Posterior vena cava (tissue), 2 donors: ENCODE results near the gene STARD4. TPM values are rescaled to one million over a fixed set of nuclear protein-coding genes. Genes with fewer than 3 reads are reported as not detected.

ENCODE experiments used
- DNase-seq: peaks from one replicate; pipeline ENCODE4 v3.0.0-alpha.2; 2020; ENCODE audit warnings: low spot score
- intact Hi-C, 2 donors: fragments of 100-400 bp; cut with DNase I; formaldehyde crosslinking; loops; one replicate each; pipeline versions ENCODE4 v1.14.1 to v1.14.2; 2022 to 2023
- total RNA-seq, 2 donors: library from RNA; stranded (reverse); fragmentation: NEBNext Ultra II Directional; extraction: Animal tissue kit (Norgen Biotek cat#: 25700); gene quantifications; one replicate each; pipeline ENCODE4 v1.2.1, GENCODE V29; 2021
- donor health status: DM: yes; HTN: yes; CAD: no.
- donor health status: DM: yes; HTN: yes; CAD: no.

Gene STARD4
- total RNA-seq, 2 donors from 2014 or later: 18.0 to 21.9 TPM

DNA sequence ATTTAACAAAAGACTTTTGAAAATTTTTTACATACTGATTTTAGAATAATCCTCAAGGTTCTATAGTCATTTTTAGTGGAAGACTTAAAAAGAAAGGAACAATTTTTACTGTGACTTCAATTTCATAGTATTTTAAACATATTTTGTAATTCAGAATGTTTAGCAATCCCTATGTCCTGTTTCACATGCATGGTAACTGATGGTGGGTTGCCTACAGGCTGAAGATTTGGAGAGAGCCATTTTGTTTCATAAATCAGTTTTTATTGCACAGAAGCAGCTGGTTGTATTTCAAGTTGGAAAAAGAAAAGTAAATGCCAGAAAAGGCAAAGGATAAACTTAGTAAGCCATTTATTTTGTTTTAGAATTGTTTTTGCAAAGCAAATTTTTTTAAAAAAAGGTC lies 24.0 kb downstream of the STARD4 start:
- DNase-seq: no peak
- intact Hi-C loops: no loop called here

DNA sequence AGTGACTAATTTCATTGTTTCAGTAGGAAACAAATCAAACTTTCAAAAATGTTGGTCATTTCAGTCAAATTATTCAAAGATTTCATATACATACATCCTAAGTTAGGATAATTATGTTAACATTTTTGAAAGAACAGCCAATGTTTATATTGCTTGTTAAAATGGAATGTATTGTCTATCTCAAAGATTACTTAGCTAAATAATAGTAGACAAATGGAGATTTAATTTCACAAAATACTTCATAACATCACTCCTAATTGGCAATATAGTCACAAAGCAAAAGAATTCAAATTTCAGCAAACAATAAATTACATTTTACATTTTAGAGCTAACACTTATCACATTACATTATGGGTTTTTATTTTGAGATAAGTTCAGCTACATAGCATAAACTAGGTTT lies 25.4 kb downstream of the STARD4 start:
- DNase-seq: no peak
- intact Hi-C loops: no loop called here

- intact Hi-C loops: no loop called here
- no peak for DNase-seq
Measured at GRCh38 chr5:111486055-111486454, 26.3 kb downstream of the STARD4 start.

DNA sequence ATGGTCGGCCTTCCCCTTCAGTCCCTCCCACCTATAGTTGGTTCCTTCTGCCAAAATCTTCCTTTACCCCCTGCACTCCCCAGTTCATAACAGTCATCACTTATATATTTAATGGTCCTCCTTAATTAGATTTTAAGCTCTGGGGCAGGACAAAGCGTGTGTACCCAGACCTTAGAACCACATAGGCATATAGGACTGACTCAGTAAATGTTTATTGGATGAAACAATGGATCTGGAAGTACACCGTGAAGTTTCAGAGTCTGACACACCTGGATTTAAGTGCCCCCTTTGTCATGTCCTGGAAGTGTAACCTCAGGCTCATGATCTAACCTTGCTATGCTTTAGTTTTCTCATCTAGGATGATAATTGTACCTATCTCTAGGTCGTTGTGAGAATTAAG lies 32.0 kb downstream of the STARD4 start:
- intact Hi-C loops: no loop called here
- no peak for DNase-seq

GRCh38 chr5:111478898-111479297 lies 33.4 kb downstream of the STARD4 start:
- peak; percentile 40 for DNase-seq
- intact Hi-C loops: no loop called here

DNA sequence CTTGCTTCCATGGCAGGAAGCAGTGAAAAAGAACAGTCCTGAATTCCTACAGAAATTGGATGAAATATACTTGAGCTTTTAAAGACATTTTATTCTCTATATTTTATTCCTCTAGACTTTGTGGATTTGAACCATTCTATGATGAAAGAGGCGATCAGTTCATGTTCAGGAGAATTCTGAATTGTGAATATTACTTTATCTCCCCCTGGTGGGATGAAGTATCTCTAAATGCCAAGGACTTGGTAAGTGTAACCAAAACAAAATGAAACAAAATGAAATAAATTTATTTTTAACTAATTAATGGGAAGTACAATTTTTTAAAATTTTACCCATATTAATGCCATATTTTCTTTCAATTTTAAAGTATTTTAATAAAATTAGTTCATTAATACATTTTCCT lies 34.1 kb downstream of the STARD4 start:
- DNase-seq: no peak
- intact Hi-C loops: no loop called here

DNA sequence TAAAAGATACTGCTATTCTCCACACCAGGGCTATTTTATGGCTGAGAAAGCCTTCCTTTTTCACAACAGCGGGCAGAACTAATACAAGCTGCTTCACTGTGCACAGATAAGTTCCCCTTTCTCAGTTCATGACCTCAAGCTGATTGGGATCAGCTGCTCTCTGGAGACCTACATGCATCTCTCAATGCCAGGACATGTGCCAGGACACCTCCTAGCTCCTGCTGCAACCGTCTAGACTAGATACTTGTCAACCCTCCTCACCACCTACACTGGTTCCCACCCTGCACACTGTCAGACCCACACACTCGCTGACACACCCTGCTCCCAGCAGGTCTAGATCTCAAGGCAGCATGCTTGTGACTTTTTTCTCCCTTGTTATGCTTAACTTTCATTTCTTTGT lies 39.8 kb downstream of the STARD4 start:
- intact Hi-C loops: no loop called here
- DNase-seq: no peak

- intact Hi-C loops: no loop called here
Measured at GRCh38 chr5:111472096-111472495, 40.2 kb downstream of the STARD4 start.

GRCh38 chr5:111469903-111470302 lies 42.4 kb downstream of the STARD4 start:
- intact Hi-C loops: no loop called here
- no peak for DNase-seq

More at GRCh38 chr5:111472096-111472495, 40.2 kb downstream of the STARD4 start:
- DNase-seq: no peak

- intact Hi-C loops: no loop called here
- DNase-seq: no peak
Measured at GRCh38 chr5:111469293-111469896, 42.9 kb downstream of the STARD4 start.

GRCh38 chr5:111463311-111463710 lies 49.0 kb downstream of the STARD4 start:
- no peak for DNase-seq
- intact Hi-C loops: no loop called here

DNA sequence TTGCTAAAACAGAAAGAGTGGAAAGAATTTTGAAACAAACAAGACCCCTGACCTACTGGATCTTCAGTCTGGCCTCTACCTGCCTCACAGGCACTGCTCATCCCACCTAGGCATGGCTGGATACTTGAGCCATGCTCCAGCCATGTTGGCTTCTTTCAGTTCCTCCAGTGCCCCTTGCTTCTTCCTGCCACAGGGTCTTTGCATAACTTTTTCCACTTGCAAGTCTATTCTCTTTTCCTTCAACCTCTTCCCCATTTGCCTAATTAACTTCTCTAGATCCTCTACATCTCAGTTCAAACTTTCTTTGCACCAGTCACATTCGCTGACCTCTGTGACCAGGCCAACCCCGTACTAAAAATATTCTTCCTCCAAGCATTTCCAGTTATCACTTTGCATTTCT lies 50.4 kb downstream of the STARD4 start:
- intact Hi-C loops: no loop called here
- DNase-seq: no peak

- intact Hi-C loops: no loop called here
Measured at GRCh38 chr5:111461255-111461671, 51.1 kb downstream of the STARD4 start.

DNA sequence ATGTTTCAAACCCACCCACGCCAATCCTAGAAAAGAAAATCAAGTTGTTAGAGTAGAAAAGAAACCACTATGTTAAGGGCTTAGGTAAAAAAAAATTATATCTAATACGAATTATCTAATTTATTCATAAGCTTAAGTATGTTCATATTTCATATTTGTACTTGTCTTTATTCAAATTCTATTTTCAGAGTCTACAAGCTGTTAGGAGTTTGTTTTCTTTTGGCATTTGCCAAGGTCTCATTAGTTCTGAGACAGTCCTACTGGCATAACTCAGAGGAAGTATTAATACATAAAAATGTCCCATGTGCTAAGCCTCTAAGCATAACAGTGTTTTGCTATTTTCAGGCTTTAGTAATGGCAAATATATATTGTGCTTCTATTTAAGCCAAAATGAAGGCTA lies 57.6 kb downstream of the STARD4 start:
- no peak for DNase-seq
- intact Hi-C loops: no loop called here

More at GRCh38 chr5:111461255-111461671, 51.1 kb downstream of the STARD4 start:
- no peak for DNase-seq

DNA sequence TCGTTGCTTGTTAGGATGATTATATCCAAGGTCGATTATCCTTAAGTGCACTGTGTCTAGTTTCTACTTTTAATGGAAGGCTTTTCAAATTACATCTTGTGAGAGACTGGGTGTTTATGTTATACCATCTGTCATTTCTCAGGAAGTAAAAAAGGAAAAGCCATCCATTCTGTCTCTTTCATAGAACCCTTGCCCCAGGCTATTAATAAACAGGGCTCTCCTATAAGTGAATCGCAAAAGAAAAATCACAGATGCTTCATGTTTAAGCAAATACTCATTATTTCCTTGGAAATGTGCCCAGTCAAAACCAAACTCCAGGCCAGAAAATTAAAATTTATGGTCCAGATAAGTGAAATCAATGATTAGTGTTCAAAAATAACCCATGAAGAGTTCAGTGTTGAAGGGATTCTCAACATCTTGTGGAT lies 58.1 kb downstream of the STARD4 start:
- no peak for DNase-seq
- intact Hi-C loops: no loop called here

DNA sequence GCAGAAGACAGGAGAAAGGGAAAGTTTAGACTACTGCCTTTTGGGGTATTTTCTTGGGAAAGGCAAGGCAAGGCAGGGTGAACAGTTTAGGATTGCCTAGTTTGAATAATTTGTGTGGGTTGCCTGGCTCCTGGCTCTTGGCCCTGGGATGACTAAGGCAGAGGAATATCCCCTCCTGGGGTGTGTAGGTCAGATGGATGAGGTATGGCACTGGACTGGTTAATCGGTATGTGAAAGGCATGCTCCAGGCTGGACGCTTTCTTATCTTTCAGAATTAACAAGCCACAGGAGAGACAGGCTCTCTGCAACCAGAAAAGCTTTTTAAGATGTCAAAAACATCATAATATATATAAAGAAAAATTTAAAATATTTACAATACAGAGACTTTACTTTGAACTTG lies 58.6 kb downstream of the STARD4 start:
- no peak for DNase-seq
- intact Hi-C loops: no loop called here

GRCh38 chr5:111453295-111453694 lies 59.0 kb downstream of the STARD4 start:
- intact Hi-C loops: no loop called here
- no peak for DNase-seq

GRCh38 chr5:111447822-111448221 lies 64.5 kb downstream of the STARD4 start:
- intact Hi-C loops: no loop called here
- DNase-seq: no peak

- intact Hi-C loops: no loop called here
- no peak for DNase-seq
Measured at GRCh38 chr5:111447099-111447498, 65.2 kb downstream of the STARD4 start.
